ENCODE results near the gene CKS1B.
"Not testable (repeated sequence)": the region's sequence is repeated elsewhere in the genome, so short reads cannot be mapped to it uniquely, and the experiment has no call there.

Gene CKS1B

GRCh38 chr1:154988058-154988954 is 13.8 kb downstream of the CKS1B start:
- no peak for DNase-seq

GRCh38 chr1:154989195-154989860 is 14.8 kb downstream of the CKS1B start:
- DNase-seq: no peak

GRCh38 chr1:154990276-154990675 is 15.8 kb downstream of the CKS1B start:
- DNase-seq: no peak

DNA sequence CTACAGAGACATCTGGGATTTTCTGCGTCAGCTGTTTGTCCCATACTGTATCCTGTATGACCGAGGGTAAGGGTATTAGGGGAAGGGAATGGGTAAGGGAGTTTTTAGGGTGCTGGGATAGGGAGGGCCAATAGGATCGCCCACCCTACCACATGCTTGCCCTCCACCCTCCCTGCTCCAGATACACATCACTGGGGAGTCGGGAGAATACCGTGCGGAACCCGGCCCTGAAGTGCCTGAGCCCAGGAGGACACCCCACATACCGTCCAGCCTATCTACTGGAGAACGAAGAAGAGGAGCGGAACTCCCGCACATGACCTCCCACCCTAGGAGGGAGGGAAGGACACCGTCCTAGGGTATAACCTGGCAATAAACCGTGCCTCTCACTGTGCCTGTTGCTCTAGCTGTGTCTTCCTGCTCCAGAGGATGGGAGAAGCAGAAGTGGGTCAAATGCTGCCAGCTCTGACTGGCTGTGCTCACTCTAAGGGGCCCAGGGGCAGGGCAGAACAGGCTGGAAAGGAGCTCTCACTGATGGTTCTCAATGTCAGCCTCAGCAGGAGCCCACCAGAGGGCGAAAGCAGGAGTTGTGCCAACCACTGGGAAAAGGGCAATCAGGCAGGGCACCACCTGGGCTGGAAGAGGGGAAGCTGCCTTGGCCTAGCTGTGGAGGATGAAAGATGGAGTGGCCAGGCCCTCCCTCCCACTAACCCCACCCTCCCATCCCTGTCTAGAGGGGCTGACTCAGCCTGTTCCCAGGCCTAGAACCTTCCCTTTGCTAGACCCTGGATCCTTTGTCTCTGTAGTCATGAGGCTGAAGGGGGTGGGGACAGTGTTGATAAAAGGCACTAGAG is 18.5 kb downstream of the CKS1B start:
- no peak for DNase-seq

DNA sequence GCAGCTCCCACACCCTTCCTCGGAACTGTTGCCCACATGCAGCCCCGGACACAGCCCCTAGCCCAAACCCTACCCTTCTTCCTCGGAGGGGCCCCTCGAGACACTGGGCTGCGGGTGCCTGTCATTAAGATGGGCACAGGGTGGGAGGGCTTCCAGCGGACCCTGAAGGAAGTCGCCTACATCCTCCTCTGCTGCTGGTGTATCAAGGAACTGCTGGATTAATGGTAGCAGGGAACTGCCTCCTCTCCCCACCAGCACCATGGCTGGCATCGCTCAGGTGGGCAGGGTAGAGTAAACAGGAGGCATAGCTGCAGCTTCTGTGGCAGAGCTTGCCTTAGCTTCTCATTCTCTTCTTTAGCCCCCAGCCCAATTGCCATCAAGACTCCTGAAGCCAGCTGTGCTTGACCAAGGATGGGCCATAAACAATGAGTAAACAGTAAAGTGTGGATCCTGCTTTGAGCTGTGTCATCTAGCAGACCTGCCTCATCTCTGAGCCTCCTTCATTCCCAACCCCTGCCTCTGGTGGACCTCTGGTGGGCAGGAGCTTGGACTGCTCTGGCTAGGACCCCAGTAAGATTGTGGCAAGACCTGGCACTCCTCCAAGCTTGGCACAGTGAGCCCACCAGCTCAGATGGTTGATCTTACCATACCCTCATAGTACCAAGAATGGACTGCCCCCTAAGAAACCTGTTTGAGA is 19.2 kb downstream of the CKS1B start, which contains the start of gene LENEP:
Gene LENEP (plus strand): TSS at position 15 of the 697 bp plus-strand sequence. CDS start 22 bp downstream, at position 37.
- no peak for DNase-seq

GRCh38 chr1:154994269-154994587 is 19.7 kb downstream of the CKS1B start:
- no peak for DNase-seq

DNA sequence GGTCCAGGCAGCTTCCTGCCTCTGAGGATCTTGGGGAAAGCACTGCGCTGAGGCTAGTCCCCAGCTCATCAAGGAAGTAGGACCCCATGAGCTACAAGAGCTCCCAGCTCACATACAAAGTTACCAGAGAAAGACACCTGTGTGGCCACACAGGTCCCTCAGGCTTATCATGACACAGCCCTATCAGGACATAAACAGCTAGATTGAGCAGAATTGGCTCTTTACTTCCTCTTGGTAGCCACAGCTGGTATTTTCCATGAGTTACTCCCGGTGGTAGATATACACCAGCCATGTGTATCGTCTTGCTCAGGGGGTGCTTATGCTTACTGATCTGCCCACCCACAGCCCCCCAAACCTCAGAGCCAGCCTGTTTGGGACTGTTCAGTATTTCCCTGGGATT is 20.1 kb downstream of the CKS1B start:
- DNase-seq: no peak

DNA sequence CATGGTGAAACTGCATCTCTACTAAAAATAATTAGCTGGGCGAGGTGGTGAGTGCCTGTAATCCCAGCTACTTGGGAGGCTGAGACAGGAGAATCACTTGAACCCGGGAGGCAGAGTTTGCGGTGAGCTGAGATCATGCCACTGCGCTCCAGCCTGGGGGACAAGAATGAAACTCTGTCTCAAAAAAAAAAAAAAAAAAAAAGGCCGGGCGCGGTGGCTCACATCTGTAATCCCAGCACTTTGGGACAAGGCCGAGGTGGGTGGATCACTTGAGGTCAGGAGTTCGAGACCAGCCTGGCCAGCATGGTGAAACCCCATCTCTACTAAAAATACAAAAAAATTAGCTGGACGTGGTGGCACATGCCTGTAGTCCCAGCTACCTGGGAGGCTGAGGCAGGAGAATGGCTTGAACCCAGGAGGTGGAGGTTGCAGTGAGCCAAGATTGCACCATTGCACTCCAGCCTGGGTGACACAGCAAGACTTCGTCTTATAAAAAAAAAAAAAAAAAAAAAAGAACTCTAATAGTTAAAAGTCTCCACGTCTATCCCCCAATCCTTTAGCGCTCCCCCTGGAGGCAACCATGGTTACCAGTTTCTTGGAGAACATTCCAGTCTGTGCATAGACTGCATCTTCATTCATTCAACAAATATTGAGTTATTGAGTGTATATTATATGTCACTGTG is 21.0 kb downstream of the CKS1B start:
- DNase-seq: not testable (repeated sequence)

GRCh38 chr1:154996966-154997701 is 22.7 kb downstream of the CKS1B start:
- DNase-seq: no peak

DNA sequence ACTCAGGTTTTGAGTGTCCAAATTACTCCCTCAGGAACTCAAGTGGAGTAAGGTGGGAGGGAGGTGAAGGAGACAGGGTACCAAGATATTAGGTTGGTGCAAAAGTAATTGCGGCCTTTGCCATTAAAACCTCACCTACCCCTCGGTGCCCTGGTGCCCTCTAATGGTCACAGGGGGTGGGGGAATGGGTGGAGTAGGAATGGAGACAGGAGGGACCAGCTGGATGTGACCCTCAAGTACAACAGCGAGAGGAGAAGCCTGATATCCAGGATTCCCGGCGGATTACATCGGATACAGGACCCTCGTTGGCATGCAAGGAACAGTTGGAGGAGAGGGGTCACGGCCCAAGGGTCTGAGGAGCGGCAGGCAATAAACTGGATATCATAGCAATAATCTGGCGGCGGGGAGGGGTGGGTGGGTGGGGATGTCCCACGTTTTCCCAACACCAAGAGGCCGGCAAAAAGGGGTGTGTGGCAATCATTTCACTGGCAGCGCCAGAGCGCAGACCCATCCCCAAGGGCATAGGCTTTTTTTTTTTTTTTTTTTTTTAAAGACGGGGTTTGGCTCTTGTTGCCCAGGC is 23.8 kb downstream of the CKS1B start:
- no peak for DNase-seq

GRCh38 chr1:154998818-154999570 is 24.5 kb downstream of the CKS1B start:
- peak; percentile 81 for DNase-seq

- DNase-seq: peak; percentile 71
These were observed 25.3 kb downstream of the CKS1B start for GRCh38 chr1:154999571-155000410.

DNA sequence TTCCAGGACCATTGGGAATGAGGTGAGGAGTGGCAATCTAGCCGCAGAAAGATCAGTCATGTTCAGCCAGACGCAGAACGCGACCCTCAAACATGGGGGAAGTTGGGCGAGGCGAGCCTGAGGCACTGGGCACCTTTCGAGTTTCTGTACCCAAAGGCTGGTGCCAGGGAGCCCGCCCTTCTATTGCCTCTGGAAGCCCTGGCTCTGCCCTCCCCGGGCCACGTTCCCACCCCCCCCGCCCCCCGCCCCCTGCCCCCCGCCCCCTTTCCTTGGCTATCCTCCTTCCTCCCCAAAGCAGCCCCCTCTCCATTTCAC is 25.9 kb downstream of the CKS1B start:
- no peak for DNase-seq

DNA sequence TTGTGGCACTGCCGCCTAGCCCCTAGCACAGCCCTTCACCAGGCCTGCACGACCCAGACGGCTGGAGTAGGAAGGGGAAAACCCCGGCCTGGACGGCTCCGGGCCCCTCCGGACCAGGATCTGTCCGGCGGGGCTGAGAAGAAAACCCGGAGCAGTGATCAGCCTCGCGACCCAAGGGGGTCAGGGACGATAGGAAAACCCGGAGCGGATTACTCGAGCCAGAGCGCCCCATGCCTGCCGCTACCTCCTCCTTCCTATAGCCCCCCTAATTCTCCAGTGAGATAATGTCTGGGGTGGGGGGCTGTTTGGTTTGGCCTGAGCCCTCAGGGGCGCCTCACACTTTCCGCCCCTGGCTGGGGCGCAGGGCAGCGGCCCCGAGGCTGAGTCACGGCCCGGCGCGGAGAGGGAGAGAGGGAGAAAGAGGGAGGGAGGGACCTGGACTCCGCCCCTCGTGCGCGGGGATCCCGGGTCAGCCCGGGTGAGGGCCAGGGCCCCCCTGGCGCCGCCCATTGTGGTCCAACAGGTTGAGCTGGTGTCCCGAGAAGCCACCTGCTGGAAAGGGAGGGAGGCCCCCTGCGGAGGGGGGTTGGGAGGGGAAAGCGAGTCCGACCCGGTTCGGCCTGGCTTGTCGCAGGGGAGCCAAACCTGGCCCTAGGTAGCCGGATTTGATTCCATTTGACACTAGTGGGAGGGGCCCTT is 26.4 kb downstream of the CKS1B start:
- DNase-seq: peak; percentile 80

DNA sequence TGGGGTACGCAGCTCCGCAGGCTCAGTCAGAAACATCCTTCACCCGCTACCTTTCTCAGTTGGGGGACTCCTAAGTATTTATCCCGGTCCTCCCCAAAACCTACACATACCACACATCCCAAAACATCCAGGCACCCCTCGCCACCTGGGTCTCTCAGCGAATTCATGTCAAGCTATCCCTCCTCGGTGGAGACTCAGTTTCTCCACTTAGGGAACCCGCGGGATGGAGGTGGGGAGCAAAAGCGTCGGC is 26.9 kb downstream of the CKS1B start:
- no peak for DNase-seq

- peak; percentile 99 for DNase-seq
These were observed 27.4 kb downstream of the CKS1B start for GRCh38 chr1:155001675-155002463.

DNA sequence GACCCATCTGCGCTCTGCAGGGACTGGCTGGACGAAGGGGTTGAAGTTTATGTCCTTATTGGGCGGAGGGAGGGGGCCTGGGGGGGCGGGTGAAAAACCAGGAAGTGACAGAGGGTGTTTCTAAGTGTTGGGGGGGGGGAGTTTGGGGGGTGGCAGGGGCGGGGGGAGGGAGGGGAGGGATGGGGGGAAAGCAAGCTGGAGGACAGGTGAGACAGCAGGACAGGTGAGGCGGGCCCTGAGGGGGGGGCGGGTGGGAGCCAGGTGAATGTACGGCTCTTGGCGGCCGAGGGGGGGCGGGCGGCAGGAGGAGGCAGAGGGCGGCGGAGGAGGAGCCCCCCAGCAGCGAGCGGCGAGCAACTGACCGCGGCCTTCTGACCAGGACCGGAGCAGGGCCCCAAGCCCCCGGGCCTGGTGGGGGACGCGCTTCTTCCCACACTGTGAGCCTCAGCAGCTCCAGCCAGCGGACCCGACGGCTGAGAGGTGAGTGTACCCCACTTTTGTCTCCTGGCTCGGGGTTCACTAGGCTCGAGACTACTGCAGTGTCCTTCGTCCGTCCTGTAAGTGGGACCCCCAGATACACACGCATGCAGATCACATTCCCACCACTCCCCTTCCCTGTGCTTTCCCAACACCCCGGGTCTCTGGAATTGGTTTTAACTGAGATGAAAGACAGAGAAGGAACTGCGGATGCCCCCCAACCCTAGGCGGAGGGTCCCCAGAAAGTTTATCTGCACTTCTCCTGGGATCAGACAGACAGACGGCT is 28.2 kb downstream of the CKS1B start, which contains the start of gene ZBTB7B:
Gene ZBTB7B (plus strand): TSS at position 339 of the 763 bp plus-strand sequence. CDS start 11,859 bp downstream, outside the sequence.
- no peak for DNase-seq

All from stimulated activated CD4-positive, alpha-beta T cell treated with anti-CD3 and anti-CD28 coated beads, Interleukin-4, amount 100 ng/mL, for 1 hour (primary cell).